Spleen (tissue), 11 donors: ENCODE results near the gene DPT. TPM values are rescaled to one million over a fixed set of nuclear protein-coding genes. Genes with fewer than 3 reads are reported as not detected.

ENCODE experiments used
- DNase-seq: peaks from one replicate; pipeline ENCODE4 v3.0.0-alpha.2; 2020
- H3K27ac ChIP-seq, 8 donors: fragments of 200-600 bp; sonication (generic) in 7 of 8; 1 replicate in 4 of 8; 2 replicates in 4 of 8; pipeline versions ENCODE4 v1.5.0 to v1.8.0; 2016 to 2021; ENCODE audit warnings: inconsistent platforms in 4 of 8, mild to moderate bottlenecking in 4 of 8, moderate library complexity in 1 of 8
- H3K27me3 ChIP-seq, 7 donors: fragments of 200-600 bp; sonication (generic) in 6 of 7; replicated peaks in 1 of 7; 1 replicate in 4 of 7; 2 replicates in 3 of 7; pipeline versions ENCODE4 v1.5.0 to v1.8.0; 2016 to 2021; ENCODE audit warnings: inconsistent platforms in 3 of 7, mild to moderate bottlenecking in 1 of 7
- H3K36me3 ChIP-seq, 6 donors: fragments of 200-600 bp; sonication (generic) in 5 of 6; 1 replicate in 4 of 6; 2 replicates in 2 of 6; pipeline versions ENCODE4 v1.5.0 to v1.8.0; 2016 to 2021; ENCODE audit warnings: inconsistent platforms in 2 of 6
- H3K4me1 ChIP-seq, 6 donors: fragments of 200-600 bp; sonication (generic) in 5 of 6; 1 replicate in 3 of 6; 2 replicates in 3 of 6; pipeline versions ENCODE4 v1.5.0 to v1.8.0; 2016 to 2021; ENCODE audit warnings: inconsistent platforms in 3 of 6
- H3K4me3 ChIP-seq, 8 donors: fragments of 200-600 bp; sonication (generic) in 7 of 8; 1 replicate in 4 of 8; 2 replicates in 4 of 8; pipeline versions ENCODE4 v1.5.0 to v1.8.0; 2016 to 2021; ENCODE audit warnings: inconsistent platforms in 4 of 8, mild to moderate bottlenecking in 4 of 8, moderate library complexity in 2 of 8
- H3K9me3 ChIP-seq, 8 donors: fragments of 200-600 bp; sonication (generic) in 7 of 8; 1 replicate in 4 of 8; 2 replicates in 4 of 8; pipeline versions ENCODE4 v1.5.0 to v1.8.0; 2016 to 2021; ENCODE audit warnings: inconsistent platforms in 4 of 8
- CTCF ChIP-seq, 11 experiments: fragments of 200-600 bp in 7 of 11; fragments of 450-650 bp in 4 of 11; sonication (generic) in 4 of 11; IDR thresholded peaks in 8 of 11; conservative IDR thresholded peaks in 3 of 11; 1 replicate in 7 of 11; 2 replicates in 4 of 11; pipeline versions ENCODE4 v1.4.0 to v1.8.0; 2016 to 2021; ENCODE audit warnings: antibody characterized with exemption in 11 of 11, inconsistent platforms in 4 of 11, mild to moderate bottlenecking in 1 of 11
- POLR2A ChIP-seq, 3 donors: fragments of 450-650 bp; IDR thresholded peaks; one replicate each; pipeline ENCODE4 v1.5.1; 2017; ENCODE audit warnings: antibody characterized with exemption in 3 of 3, mild to moderate bottlenecking in 1 of 3
- POLR2AphosphoS5 ChIP-seq, 3 donors: sonication (generic); formaldehyde crosslinking; IDR thresholded peaks; one replicate each; pipeline ENCODE4 v1.5.1; 2017; ENCODE audit warnings: antibody characterized with exemption in 3 of 3
- WGBS, 5 donors: extraction: QIAGEN DNeasy Blood & Tissue Kit in 3 of 5; methylation state at CpG; one replicate each; pipeline versions ENCODE4 v1.1.5 to v1.1.7; 2013 to 2018; 5-methylcytosine and 5-hydroxymethylcytosine counted together
- intact Hi-C: fragments of 100-400 bp; cut with DNase I; formaldehyde crosslinking; loops from one replicate; pipeline ENCODE4 v1.15.0; 2023; ENCODE audit warnings: low total_unique reads
- polyA plus RNA-seq, 3 donors: library from polyadenylated mRNA; stranded (reverse); fragments of 200-250 nt; gene quantifications; one replicate each; pipeline ENCODE4 v1.2.1, GENCODE V29; 2013
- total RNA-seq, 7 donors: library from RNA; depleted of rRNA in 3 of 7; stranded (reverse); fragments of >200 nt in 3 of 7; fragmentation: NEBNext Ultra II Directional in 4 of 7; extraction: Animal tissue kit (Norgen Biotek cat#: 25700) in 4 of 7; gene quantifications; one replicate each; pipeline versions ENCODE4 v1.1.0 to v1.2.1, GENCODE V29; 2016 to 2021
- donor health status: healthy with polysubstance abuse.
- donor health status: DM: no; HTN: no; CAD: no; lungs with moderate emphysema.
- donor health status: DM: no; HTN: no; CAD: no.
- donor health status: Bipolar disorder and iron deficiency.
- donor health status: healthy.
- donor health status: DM: no; HTN: no; CAD: no.
- donor health status: DM: yes; HTN: yes; CAD: no.

The DPT gene
- total and polyA plus RNA-seq, 10 donors, result 0.37 to 7.2 (median 0.93) TPM; not detected in 5

DNA sequence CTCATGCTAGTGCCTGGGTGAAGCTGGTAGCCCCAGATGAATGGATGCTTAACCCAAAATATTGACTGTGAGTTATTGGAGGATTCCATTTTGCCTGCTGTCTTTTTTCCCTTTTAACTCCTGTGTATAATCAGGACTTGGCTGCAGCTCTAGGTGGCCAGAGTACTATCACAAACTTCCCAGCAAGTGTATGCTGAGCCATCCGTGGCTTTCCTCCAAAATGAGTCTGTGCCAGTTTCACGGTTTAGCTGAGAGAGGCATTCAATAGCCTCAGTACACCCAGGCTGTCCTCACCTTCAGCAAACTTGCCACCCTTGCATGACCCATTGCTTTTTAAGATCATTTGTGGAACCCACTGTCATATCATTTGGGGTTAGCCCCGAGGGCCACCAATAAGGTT, 5.3 kb upstream of the DPT start:
- Histone ChIP-seq H3K27me3 (peaks cover 0 to 17% (median 0%) of the 10 kb centered on the region in 7 donors), H3K27ac (no peak overlapping the region), H3K4me1 (no peaks in the 10 kb centered on the region), H3K36me3 (no peaks in the 10 kb centered on the region), H3K9me3 (no peaks in the 10 kb centered on the region), H3K4me3 (no peak overlapping the region)
- WGBS, 5 donors, result 79 to 88% (median 83%) methylated on average over 3 of the region's 3 CpGs
- no peak for DNase-seq
- intact Hi-C loops, result no loop called here
- TF ChIP-seq POLR2AphosphoS5 (IDR thresholded peaks at IDR 0.05) (no peak), CTCF (IDR thresholded peaks at IDR 0.05 in 8 of 11, conservative IDR thresholded peaks at IDR 0.05 in 3 of 11) (no peak), POLR2A (IDR thresholded peaks at IDR 0.05) (no peak)

GRCh38 chr1:168733241-168733640, 4.2 kb upstream of the DPT start:
- H3K27me3 ChIP-seq, result peaks cover 0 to 17% (median 0%) of the 10 kb centered on the region in 7 donors
- no peak for TF ChIP-seq POLR2A (IDR thresholded peaks at IDR 0.05)
- no peak for TF ChIP-seq CTCF (IDR thresholded peaks at IDR 0.05 in 8 of 11, conservative IDR thresholded peaks at IDR 0.05 in 3 of 11)
- no peak for TF ChIP-seq POLR2AphosphoS5 (IDR thresholded peaks at IDR 0.05)
- H3K9me3 ChIP-seq, result no peaks in the 10 kb centered on the region
- WGBS, 5 donors, result 89 to 94% (median 93%) methylated on average over 4 of the region's 4 CpGs
- no peak overlapping the region for H3K4me3 ChIP-seq
- H3K4me1 ChIP-seq, result no peaks in the 10 kb centered on the region
- intact Hi-C loops, result no loop called here
- H3K36me3 ChIP-seq, result no peaks in the 10 kb centered on the region
- DNase-seq, result no peak
- H3K27ac ChIP-seq, result no peak overlapping the region

- no peak overlapping the region for H3K27ac ChIP-seq
- H3K36me3 ChIP-seq, result no peaks in the 10 kb centered on the region
- intact Hi-C loops, result no loop called here
- H3K27me3 ChIP-seq, result peaks cover 0 to 17% (median 0%) of the 10 kb centered on the region in 7 donors
- no peak for TF ChIP-seq CTCF (IDR thresholded peaks at IDR 0.05 in 8 of 11, conservative IDR thresholded peaks at IDR 0.05 in 3 of 11)
- TF ChIP-seq POLR2A (IDR thresholded peaks at IDR 0.05), result no peak
- TF ChIP-seq POLR2AphosphoS5 (IDR thresholded peaks at IDR 0.05), result no peak
- no peaks in the 10 kb centered on the region for H3K4me1 ChIP-seq
- no peaks in the 10 kb centered on the region for H3K9me3 ChIP-seq
- no peak overlapping the region for H3K4me3 ChIP-seq
- no peak for DNase-seq
- WGBS, 5 donors, result 85 to 91% (median 90%) methylated on average over 6 of the region's 6 CpGs
Measured at GRCh38 chr1:168732736-168733135, 3.7 kb upstream of the DPT start.

GRCh38 chr1:168731244-168731953, 2.4 kb upstream of the DPT start:
- no peak overlapping the region for H3K27ac ChIP-seq
- peaks cover 0 to 19% (median 0%) of the 10 kb centered on the region in 7 donors for H3K27me3 ChIP-seq
- no peaks in the 10 kb centered on the region for H3K4me1 ChIP-seq
- no peaks in the 10 kb centered on the region for H3K36me3 ChIP-seq
- H3K9me3 ChIP-seq, result no peaks in the 10 kb centered on the region
- no peak for DNase-seq
- TF ChIP-seq CTCF (IDR thresholded peaks at IDR 0.05 in 8 of 11, conservative IDR thresholded peaks at IDR 0.05 in 3 of 11), result no peak
- no peak for TF ChIP-seq POLR2AphosphoS5 (IDR thresholded peaks at IDR 0.05)
- no peak for TF ChIP-seq POLR2A (IDR thresholded peaks at IDR 0.05)
- 81 to 90% (median 82%) methylated on average over 7 of the region's 7 CpGs for WGBS, 5 donors
- no peak overlapping the region for H3K4me3 ChIP-seq
- intact Hi-C loops, result no loop called here
